ENCODE results near the gene GP1BA. TPM values are rescaled to one million over a fixed set of nuclear protein-coding genes. Genes with fewer than 3 reads are reported as not detected.

GP1BA gene
- total and polyA plus RNA-seq, 10 of the 15 experiments (the other 5 are each of a cell fraction or from before 2014, with no cell fraction given): 0.04 to 0.67 (median 0.28) TPM; not detected in 1

- Histone ChIP-seq H3K36me3 (ENCODE audit: control insufficient read depth in 2 of 2, insufficient read depth in 2 of 2, low read length in 1 of 2) (peaks cover 4 to 14% of the 10 kb centered on the region in 2 experiments; a peak in 3 of 4 replicates), H3K9me3 (replicated peaks; ENCODE audit: control insufficient read depth, insufficient read depth, low read length) (no peaks in the 10 kb centered on the region), H3K27ac (ENCODE audit: control insufficient read depth, insufficient read depth) (no peak overlapping the region), H3K4me3 (no peak overlapping the region), H3K27me3 (replicated peaks in 1 of 2; ENCODE audit: control insufficient read depth in 2 of 2, insufficient read depth in 2 of 2, low read length in 1 of 2) (no peaks in the 10 kb centered on the region), H4K20me1 (ENCODE audit: control insufficient read depth, insufficient read depth) (no peaks in the 10 kb centered on the region), H3K4me1 (ENCODE audit: control insufficient read depth, insufficient read depth, low read length) (peaks cover 29% of the 10 kb centered on the region), H3K4me2 (ENCODE audit: control insufficient read depth, insufficient read depth) (no peak overlapping the region), H3K79me2 (ENCODE audit: control insufficient read depth, insufficient read depth, low read length) (peaks cover 9% of the 10 kb centered on the region), H2AFZ (ENCODE audit: control insufficient read depth, low read depth, low read length) (no peak overlapping the region), H3K9ac (ENCODE audit: control insufficient read depth, insufficient read depth, low read length) (no peak overlapping the region)
- intact Hi-C loops (cut with micrococcal nuclease; ENCODE audit: unreplicated experiment) (no loop called here), in situ Hi-C loops (cut with MboI) (no loop called here)
- FAIRE-seq: no peak
- TF ChIP-seq ZBTB33 (IDR thresholded peaks at IDR 0.05): no peak
- TF ChIP-seq MAX (IDR thresholded peaks at IDR 0.05; ENCODE audit: low read depth, low read length): no peak
- no peak for TF ChIP-seq EZH2 (IDR thresholded peaks at IDR 0.05; ENCODE audit: borderline replicate concordance, control insufficient read depth, low read depth, low read length)
- TF ChIP-seq CUX1 (IDR thresholded peaks at IDR 0.05; ENCODE audit: insufficient replicate concordance, low read depth, low read length): no peak
- no peak for TF ChIP-seq TARDBP (IDR thresholded peaks at IDR 0.05; ENCODE audit: borderline replicate concordance)
- TF ChIP-seq ATF7 (IDR thresholded peaks at IDR 0.05; ENCODE audit: low read depth): no peak
- TF ChIP-seq RBBP5 (conservative IDR thresholded peaks at IDR 0.05): no peak
- TF ChIP-seq EED (IDR thresholded peaks at IDR 0.05; ENCODE audit: low read depth): no peak
- TF ChIP-seq ETV6 (conservative IDR thresholded peaks at IDR 0.05 in 1 of 2, IDR thresholded peaks at IDR 0.05 in 1 of 2; ENCODE audit: borderline replicate concordance in 1 of 2, low read depth in 1 of 2): no peak
- no peak for TF ChIP-seq SIN3A (IDR thresholded peaks at IDR 0.05; ENCODE audit: low read depth, low read length)
- SMC1A ChIA-PET (ENCODE audit: uncharacterized antibody, unreplicated experiment): no interaction called here
- CTCF ChIA-PET: interaction anchor here (0.9 to 1.3 kb wide), 2 partner anchors 25 to 34 kb away, joined by 4 to 5 read pairs; partner anchors contain the start of gene SPAG7
- no peak for DNase-seq (ENCODE audit: low read depth, low spot score)
- BruUV-seq (replicated peaks): no TSS peak
- no peak for ATAC-seq
- POLR2A ChIA-PET: interaction anchor here (0.7 to 1.3 kb wide), 2 partner anchors 20 to 197 kb away, joined by 3 read pairs; no protein-coding TSS in a partner anchor
- WGBS (ENCODE audit: insufficient coverage, insufficient replicate concordance, low lambda C conversion rate, missing lambda C conversion rate): 100% methylated on average over 8 of the region's 16 CpGs
- RAD21 ChIA-PET (ENCODE audit: unreplicated experiment): interaction anchor here (1.2 kb wide), 1 partner anchor 34 kb away, joined by 4 read pairs; the partner anchor contains the start of gene SPAG7
Observed at GRCh38 chr17:4933646-4934045, 1.6 kb downstream of the GP1BA start.
